CD4-positive, alpha-beta T cell treated with Interleukin-15 for 1 hour (primary cell): ENCODE results near the gene SYTL5.
A peak's percentile ranks its signal among the peaks of the same experiment; 100 is the strongest.
"Not testable (repeated sequence)": the region's sequence is repeated elsewhere in the genome, so short reads cannot be mapped to it uniquely, and the experiment has no call there.

ENCODE experiments used
- DNase-seq: peaks from one replicate; pipeline ENCODE4 v3.0.0-alpha.2; 2020

SYTL5 gene

GRCh38 chrX:38006291-38006690 lies at the start of gene SYTL5:
SYTL5 (plus strand) TSS chrX:38006553; CDS start chrX:38033890, 27,337 bp downstream.
- no peak for DNase-seq

GRCh38 chrX:37958525-37959211 lies 47.7 kb upstream of the SYTL5 start:
- DNase-seq: no peak

- DNase-seq: no peak
Observed at GRCh38 chrX:37959212-37960021, 46.9 kb upstream of the SYTL5 start.

- no peak for DNase-seq
Observed at GRCh38 chrX:37961118-37961517, 45.2 kb upstream of the SYTL5 start.

- no peak for DNase-seq
Observed at GRCh38 chrX:37967714-37968113, 38.6 kb upstream of the SYTL5 start.

GRCh38 chrX:37975421-37975820 lies 30.9 kb upstream of the SYTL5 start:
- DNase-seq: no peak

- DNase-seq: no peak
Observed at GRCh38 chrX:37976153-37976552, 30.2 kb upstream of the SYTL5 start.

GRCh38 chrX:37984880-37985279 lies 21.5 kb upstream of the SYTL5 start:
- no peak for DNase-seq

GRCh38 chrX:37986893-37987292 lies 19.5 kb upstream of the SYTL5 start:
- DNase-seq: no peak

GRCh38 chrX:37989304-37989703 lies 17.0 kb upstream of the SYTL5 start:
- DNase-seq: no peak

GRCh38 chrX:37991303-37991702 lies 15.1 kb upstream of the SYTL5 start:
- not testable (repeated sequence) for DNase-seq

GRCh38 chrX:37993176-37993575 lies 13.2 kb upstream of the SYTL5 start:
- DNase-seq: no peak

- DNase-seq: peak; percentile 43
Observed at GRCh38 chrX:37993837-37994619, 12.3 kb upstream of the SYTL5 start.

- DNase-seq: no peak
Observed at GRCh38 chrX:37995428-37995827, 10.9 kb upstream of the SYTL5 start.

- no peak for DNase-seq
Observed at GRCh38 chrX:37997096-37997495, 9.3 kb upstream of the SYTL5 start.

GRCh38 chrX:37998586-37999262 lies 7.6 kb upstream of the SYTL5 start:
- DNase-seq: no peak

GRCh38 chrX:38000706-38001105 lies 5.6 kb upstream of the SYTL5 start:
- no peak for DNase-seq

GRCh38 chrX:38004046-38004445 lies 2.3 kb upstream of the SYTL5 start:
- DNase-seq: no peak

- no peak for DNase-seq
Observed at GRCh38 chrX:38006778-38007177, 425 bp downstream of the SYTL5 start.

GRCh38 chrX:38008658-38009057 lies 2.3 kb downstream of the SYTL5 start:
- no peak for DNase-seq

- no peak for DNase-seq
Observed at GRCh38 chrX:38009641-38010040, 3.3 kb downstream of the SYTL5 start.

- DNase-seq: no peak
Observed at GRCh38 chrX:38018766-38019425, 12.5 kb downstream of the SYTL5 start.
